Ishikawa (cell line): ENCODE measurements around the gene DRC3.
A peak's percentile ranks its signal among the peaks of the same experiment; 100 is the strongest.

Experiments used
- CEBPB ChIP-seq: IDR thresholded peaks from 2 replicates; pipeline ENCODE4 v1.6.1; 2012
- CREB1 ChIP-seq: IDR thresholded peaks from 2 replicates; pipeline ENCODE4 v1.6.1; 2012; ENCODE audit warnings: low read depth
- EGR1 ChIP-seq: IDR thresholded peaks from 2 replicates; pipeline ENCODE4 v1.6.1; 2012
- EP300 ChIP-seq: IDR thresholded peaks from 2 replicates; pipeline ENCODE4 v1.6.1; 2012; ENCODE audit warnings: borderline replicate concordance
- FOXM1 ChIP-seq: IDR thresholded peaks from 2 replicates; pipeline ENCODE4 v1.6.1; 2012; ENCODE audit warnings: low read depth, borderline replicate concordance
- NFIC ChIP-seq: IDR thresholded peaks from 2 replicates; pipeline ENCODE4 v1.6.1; 2012
- RAD21 ChIP-seq: IDR thresholded peaks from 2 replicates; pipeline ENCODE4 v1.6.1; 2012; ENCODE audit warnings: low read depth
- TAF1 ChIP-seq: IDR thresholded peaks from 2 replicates; pipeline ENCODE4 v1.6.1; 2012; ENCODE audit warnings: low read depth, mild to moderate bottlenecking
- TCF12 ChIP-seq: IDR thresholded peaks from 2 replicates; pipeline ENCODE4 v1.6.1; 2012; ENCODE audit warnings: low read depth
- TEAD4 ChIP-seq: IDR thresholded peaks from 2 replicates; pipeline ENCODE4 v1.6.1; 2012
- USF1 ChIP-seq: IDR thresholded peaks from 2 replicates; pipeline ENCODE4 v1.6.1; 2012
- YY1 ChIP-seq: IDR thresholded peaks from 2 replicates; pipeline ENCODE4 v1.6.1; 2012; ENCODE audit warnings: low read depth
- ZBTB7A ChIP-seq: IDR thresholded peaks from 2 replicates; pipeline ENCODE4 v1.6.1; 2012; ENCODE audit warnings: low read depth
- TF ChIP-seq, protein P1 (sequence below): IDR thresholded peaks from 2 replicates; pipeline ENCODE4 v1.6.1; 2012
- TF ChIP-seq, protein P2 (sequence below): IDR thresholded peaks from 2 replicates; pipeline ENCODE4 v1.6.1; 2012; ENCODE audit warnings: low read depth, mild to moderate bottlenecking

DRC3 gene

GRCh38 chr17:18011286-18011685, 38.6 kb downstream of the DRC3 start:
- no peak for TF ChIP-seq CREB1
- no peak for TF ChIP-seq TEAD4
- TF ChIP-seq ZBTB7A, result no peak
- TF ChIP-seq CEBPB, result no peak
- no peak for TF ChIP-seq TAF1
- TF ChIP-seq EGR1, result no peak
- no peak for TF ChIP-seq RAD21
- TF ChIP-seq YY1, result no peak

DNA sequence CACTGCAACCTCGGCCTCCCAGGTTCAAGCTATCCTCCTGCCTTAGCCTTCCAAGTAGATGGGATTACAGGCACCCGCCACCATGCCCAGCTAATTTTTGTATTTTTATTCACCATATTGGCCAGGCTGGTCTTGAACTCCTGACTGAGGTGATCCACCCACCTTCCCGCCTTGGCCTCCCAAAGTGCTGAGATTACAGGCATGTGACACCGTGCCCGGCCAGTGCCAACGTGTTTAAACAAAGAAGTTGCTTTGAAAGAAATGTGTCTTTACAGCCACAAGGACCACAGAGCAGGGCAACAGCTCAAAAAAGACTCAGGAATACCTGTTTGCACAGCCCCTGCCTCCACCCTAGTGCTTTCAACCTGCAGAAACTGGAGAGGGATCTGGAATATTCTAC, 41.3 kb downstream of the DRC3 start:
- TF ChIP-seq CREB1, result no peak
- no peak for TF ChIP-seq TAF1
- no peak for TF ChIP-seq ZBTB7A
- no peak for TF ChIP-seq EGR1

- no peak for TF ChIP-seq TEAD4
- no peak for TF ChIP-seq CREB1
- TF ChIP-seq FOXM1, result no peak
- TF ChIP-seq, protein P1, sequence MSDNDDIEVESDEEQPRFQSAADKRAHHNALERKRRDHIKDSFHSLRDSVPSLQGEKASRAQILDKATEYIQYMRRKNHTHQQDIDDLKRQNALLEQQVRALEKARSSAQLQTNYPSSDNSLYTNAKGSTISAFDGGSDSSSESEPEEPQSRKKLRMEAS, result no peak
Measured at GRCh38 chr17:18015593-18015992, 42.9 kb downstream of the DRC3 start.

GRCh38 chr17:18016426-18016825, 43.8 kb downstream of the DRC3 start:
- TF ChIP-seq ZBTB7A (no peak), CREB1 (no peak), CEBPB (no peak), TAF1 (no peak), RAD21 (no peak)

DNA sequence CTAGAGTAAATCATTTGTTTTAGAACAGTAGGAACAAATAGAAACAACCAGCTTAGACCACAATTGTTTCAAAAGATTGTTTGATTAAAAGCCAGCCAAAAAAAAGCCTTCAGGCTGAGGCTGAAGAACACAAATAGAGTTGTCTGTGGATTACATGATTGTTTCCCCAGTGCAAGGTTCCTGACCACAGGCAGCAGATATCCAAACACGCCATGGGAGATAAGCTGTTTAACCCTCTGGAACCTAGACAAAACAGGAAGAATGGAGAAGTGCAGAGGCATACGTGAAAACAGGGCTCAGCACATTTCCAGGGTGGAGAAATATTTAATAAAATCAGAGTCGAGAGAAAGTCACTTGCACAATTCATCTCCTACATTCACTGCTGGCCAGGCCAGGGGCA, 45.3 kb downstream of the DRC3 start:
- TF ChIP-seq EGR1 (no peak), EP300 (no peak), TCF12 (no peak), ZBTB7A (no peak), TEAD4 (no peak), RAD21 (no peak), CREB1 (no peak), YY1 (no peak)
- TF ChIP-seq, protein P1, result no peak

DNA sequence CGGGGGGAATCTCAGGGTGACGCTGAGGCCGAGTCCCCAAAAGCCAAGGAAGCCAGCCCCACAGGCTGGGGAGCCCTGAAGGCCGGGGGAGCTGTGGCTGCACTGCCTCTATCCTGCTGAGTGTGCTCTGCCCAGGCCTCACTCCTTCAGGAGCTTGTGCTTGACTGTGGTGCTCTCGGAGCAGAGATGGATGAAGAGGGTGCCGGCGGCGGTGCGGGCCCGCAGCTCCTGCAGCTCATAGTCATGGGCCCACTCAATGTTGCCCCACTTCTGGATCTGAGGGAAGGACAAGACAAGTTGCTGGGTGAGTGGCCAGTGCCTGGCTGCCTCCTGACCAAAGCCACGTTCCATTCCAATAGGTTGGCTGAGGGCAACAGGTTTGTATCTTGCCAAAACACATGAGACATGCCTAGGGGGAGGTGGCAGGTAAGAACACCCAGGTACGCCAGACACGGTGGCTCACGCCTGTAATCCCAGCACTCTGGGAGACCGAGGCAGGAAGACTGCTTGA, 45.8 kb downstream of the DRC3 start:
- TF ChIP-seq FOXM1 (no peak), CREB1 (no peak), NFIC (no peak), YY1 (no peak), RAD21 (no peak), EP300 (no peak), CEBPB (no peak), ZBTB7A (no peak)
- TF ChIP-seq, protein P1, result no peak
- TF ChIP-seq, protein P2, sequence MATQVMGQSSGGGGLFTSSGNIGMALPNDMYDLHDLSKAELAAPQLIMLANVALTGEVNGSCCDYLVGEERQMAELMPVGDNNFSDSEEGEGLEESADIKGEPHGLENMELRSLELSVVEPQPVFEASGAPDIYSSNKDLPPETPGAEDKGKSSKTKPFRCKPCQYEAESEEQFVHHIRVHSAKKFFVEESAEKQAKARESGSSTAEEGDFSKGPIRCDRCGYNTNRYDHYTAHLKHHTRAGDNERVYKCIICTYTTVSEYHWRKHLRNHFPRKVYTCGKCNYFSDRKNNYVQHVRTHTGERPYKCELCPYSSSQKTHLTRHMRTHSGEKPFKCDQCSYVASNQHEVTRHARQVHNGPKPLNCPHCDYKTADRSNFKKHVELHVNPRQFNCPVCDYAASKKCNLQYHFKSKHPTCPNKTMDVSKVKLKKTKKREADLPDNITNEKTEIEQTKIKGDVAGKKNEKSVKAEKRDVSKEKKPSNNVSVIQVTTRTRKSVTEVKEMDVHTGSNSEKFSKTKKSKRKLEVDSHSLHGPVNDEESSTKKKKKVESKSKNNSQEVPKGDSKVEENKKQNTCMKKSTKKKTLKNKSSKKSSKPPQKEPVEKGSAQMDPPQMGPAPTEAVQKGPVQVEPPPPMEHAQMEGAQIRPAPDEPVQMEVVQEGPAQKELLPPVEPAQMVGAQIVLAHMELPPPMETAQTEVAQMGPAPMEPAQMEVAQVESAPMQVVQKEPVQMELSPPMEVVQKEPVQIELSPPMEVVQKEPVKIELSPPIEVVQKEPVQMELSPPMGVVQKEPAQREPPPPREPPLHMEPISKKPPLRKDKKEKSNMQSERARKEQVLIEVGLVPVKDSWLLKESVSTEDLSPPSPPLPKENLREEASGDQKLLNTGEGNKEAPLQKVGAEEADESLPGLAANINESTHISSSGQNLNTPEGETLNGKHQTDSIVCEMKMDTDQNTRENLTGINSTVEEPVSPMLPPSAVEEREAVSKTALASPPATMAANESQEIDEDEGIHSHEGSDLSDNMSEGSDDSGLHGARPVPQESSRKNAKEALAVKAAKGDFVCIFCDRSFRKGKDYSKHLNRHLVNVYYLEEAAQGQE, result no peak

- TF ChIP-seq NFIC (no peak), TCF12 (no peak)
Measured at GRCh38 chr17:18019838-18020154, 47.1 kb downstream of the DRC3 start.

DNA sequence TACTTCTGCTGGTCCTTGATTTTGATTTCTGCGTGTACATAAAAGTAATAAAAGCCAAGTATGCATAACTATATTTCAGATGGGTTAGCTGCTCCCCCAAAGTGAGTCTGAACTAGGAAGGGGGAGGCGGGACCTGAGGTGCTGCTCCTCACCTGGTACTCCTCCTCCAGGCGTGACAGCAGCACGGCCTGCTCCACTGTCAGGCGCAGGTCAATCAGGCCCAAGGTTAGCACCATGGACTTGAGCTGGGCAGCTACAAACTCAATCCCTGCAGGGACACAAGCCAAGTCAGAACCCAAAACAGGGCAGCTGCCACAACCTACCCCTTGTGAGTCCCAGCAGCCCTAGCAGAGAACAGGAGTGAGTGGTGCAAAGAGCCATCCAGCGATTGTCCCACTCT, 48.3 kb downstream of the DRC3 start:
- TF ChIP-seq TCF12 (no peak), RAD21 (no peak), NFIC (no peak), TEAD4 (no peak), FOXM1 (no peak), YY1 (no peak), CEBPB (no peak), TAF1 (no peak), USF1 (no peak), CREB1 (no peak), ZBTB7A (no peak), EGR1 (no peak)

GRCh38 chr17:18021372-18021771, 48.7 kb downstream of the DRC3 start:
- TF ChIP-seq TAF1 (no peak), ZBTB7A (no peak), CEBPB (no peak), TEAD4 (no peak), USF1 (peak; percentile 82)
